ENCODE results near the gene DOCK6.

The DOCK6 gene

DNA sequence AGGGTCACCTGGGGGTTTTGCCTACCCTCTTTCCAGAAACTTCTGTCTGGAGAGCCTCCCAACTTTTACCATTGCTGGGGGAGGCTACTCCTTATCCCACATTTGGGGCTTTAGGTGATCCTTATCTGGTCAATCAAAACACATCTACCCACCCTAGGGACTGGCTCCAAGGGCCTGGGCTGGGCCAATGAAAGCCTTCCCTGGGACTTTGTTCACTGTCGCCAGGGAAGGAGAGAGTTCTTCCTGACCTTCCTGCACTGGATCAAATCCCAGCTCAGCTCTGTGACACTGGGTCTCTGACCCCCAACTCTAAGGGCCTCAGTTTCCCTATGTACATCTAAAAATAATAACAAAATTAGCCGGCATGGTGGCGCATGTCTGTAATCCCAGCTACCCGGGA, 11.1 kb downstream of the DOCK6 start:
- no peak overlapping the region for H3K4me3 ChIP-seq (ENCODE audit: low read depth, low read length)
- no peak for DNase-seq (ENCODE audit: low read depth)
- TF ChIP-seq, protein P1, sequence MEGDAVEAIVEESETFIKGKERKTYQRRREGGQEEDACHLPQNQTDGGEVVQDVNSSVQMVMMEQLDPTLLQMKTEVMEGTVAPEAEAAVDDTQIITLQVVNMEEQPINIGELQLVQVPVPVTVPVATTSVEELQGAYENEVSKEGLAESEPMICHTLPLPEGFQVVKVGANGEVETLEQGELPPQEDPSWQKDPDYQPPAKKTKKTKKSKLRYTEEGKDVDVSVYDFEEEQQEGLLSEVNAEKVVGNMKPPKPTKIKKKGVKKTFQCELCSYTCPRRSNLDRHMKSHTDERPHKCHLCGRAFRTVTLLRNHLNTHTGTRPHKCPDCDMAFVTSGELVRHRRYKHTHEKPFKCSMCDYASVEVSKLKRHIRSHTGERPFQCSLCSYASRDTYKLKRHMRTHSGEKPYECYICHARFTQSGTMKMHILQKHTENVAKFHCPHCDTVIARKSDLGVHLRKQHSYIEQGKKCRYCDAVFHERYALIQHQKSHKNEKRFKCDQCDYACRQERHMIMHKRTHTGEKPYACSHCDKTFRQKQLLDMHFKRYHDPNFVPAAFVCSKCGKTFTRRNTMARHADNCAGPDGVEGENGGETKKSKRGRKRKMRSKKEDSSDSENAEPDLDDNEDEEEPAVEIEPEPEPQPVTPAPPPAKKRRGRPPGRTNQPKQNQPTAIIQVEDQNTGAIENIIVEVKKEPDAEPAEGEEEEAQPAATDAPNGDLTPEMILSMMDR (IDR thresholded peaks at IDR 0.05; ENCODE audit: low read depth, low read length, missing control alignments), result no peak

DNA sequence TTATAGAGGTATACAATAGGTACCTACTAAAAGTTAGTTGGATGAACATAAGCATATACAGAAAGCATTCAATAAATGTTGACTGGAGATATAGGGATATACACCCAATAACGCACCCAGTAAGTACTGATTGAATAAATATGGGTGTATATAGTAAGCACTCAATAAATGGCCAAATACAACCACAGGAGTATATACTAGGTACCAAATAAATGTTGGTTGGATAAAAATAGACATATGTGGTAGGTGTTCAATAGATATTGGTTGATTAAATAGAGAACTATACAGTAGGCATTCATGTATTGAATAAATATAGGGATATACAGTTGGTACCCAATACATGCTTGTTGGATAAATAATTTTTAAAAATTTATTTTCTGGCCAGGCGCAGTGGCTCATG, 13.5 kb downstream of the DOCK6 start:
- TF ChIP-seq, protein P1 (IDR thresholded peaks at IDR 0.05; ENCODE audit: low read depth, low read length, missing control alignments), result no peak
- no peak for DNase-seq (ENCODE audit: low read depth)
- H3K4me3 ChIP-seq (ENCODE audit: low read depth, low read length), result no peak overlapping the region

DNA sequence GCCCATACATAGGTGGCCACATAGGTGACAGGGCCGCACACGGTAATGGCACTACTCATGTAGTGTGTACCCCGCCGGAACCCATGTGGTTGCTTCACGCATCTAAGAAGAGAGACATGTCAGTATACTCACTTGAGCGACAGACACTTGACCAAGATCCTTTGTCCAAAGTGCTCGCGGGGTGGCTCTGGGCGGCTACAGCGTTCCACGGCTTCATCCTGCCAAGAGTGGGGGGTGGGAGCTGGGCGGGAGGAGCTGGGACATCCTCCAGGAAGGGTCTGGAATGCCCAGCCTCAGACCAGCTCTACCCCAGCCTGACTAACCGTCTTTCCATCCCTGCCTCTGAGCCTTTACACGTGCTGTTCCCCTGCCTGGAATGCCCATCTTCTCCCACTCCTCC, 14.4 kb downstream of the DOCK6 start:
- no peak for DNase-seq (ENCODE audit: low read depth)
- H3K4me3 ChIP-seq (ENCODE audit: low read depth, low read length), result no peak overlapping the region
- TF ChIP-seq, protein P1 (IDR thresholded peaks at IDR 0.05; ENCODE audit: low read depth, low read length, missing control alignments), result no peak

DNA sequence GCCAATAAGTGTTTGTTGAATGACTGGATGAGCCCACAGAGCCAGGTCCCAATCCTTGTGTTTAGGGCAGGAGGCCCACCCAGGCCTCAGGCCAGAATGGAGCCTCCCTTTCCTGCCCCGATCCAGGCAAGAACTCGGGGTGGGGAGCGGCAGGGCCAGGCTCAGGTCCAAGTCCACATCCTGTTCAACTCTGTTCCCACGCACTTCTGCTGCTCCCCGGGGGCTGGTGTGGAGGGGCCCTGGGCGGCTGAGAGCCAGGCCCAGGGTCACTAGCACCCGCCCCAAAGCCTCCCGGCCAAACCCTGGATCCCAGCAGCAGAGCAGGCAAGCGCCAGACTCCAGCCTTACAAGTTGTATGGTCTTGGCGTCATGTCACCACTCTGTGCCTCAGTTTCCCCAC, 14.9 kb downstream of the DOCK6 start:
- no peak overlapping the region for H3K4me3 ChIP-seq (ENCODE audit: low read depth, low read length)
- TF ChIP-seq, protein P1 (IDR thresholded peaks at IDR 0.05; ENCODE audit: low read depth, low read length, missing control alignments), result no peak
- DNase-seq (ENCODE audit: low read depth), result no peak

DNA sequence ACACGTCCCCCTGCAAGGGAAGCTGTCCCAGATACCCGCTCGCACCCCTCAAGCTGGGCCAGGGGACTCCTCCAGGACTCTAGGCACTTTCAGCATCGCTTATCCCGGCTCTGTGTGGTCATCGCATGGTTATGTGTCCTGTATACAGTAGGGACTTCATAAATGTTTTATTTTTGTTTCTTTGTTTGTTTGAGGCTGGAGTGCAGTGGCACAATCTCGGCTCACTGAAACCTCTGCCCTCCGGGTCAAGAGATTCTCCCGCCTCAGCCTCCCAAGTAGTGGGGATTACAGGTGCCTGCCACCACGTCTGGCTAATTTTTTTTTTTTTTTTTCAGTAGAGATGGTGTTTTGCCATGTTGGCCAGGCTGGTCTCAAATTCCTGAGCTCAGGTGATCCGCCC, 15.4 kb downstream of the DOCK6 start:
- no peak for DNase-seq (ENCODE audit: low read depth)
- TF ChIP-seq, protein P1 (IDR thresholded peaks at IDR 0.05; ENCODE audit: low read depth, low read length, missing control alignments), result no peak
- H3K4me3 ChIP-seq (ENCODE audit: low read depth, low read length), result no peak overlapping the region

DNA sequence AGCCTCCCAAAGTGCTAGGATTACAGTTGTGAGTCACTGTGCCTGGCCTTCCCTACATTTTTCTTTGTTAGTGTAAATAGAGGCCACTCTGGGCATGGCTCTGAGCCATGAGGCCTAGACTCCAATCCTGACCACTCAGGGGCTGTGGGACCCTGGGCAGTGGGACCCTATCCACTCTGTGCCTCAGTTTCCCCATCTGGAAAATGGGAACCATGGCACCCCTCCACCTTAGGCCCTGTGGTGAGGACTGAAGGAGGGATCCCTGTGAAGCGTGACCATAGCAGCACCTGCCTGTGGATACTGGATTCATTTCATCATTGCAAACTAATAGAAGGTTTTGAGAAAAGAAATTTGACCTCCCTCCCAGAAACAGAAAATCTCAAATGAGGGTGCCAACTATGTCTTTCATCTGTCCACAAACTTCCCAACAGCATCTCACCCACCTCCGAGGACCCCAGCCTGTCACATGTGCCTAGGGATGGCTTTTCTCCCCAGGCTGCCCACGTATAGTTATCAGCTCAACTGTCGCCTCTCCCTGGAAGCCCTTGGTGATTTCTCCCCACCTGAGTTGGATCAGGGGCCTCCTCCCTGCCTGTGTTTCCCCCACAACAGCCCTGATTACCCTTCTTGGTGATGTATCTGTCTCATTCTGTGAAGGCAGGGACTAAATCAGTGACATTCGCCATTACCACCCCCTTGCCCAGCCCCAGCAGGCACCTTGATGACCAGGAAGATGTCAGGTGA, 17.3 kb downstream of the DOCK6 start:
- TF ChIP-seq, protein P1 (IDR thresholded peaks at IDR 0.05; ENCODE audit: low read depth, low read length, missing control alignments), result no peak
- no peak overlapping the region for H3K4me3 ChIP-seq (ENCODE audit: low read depth, low read length)
- no peak for DNase-seq (ENCODE audit: low read depth)

DNA sequence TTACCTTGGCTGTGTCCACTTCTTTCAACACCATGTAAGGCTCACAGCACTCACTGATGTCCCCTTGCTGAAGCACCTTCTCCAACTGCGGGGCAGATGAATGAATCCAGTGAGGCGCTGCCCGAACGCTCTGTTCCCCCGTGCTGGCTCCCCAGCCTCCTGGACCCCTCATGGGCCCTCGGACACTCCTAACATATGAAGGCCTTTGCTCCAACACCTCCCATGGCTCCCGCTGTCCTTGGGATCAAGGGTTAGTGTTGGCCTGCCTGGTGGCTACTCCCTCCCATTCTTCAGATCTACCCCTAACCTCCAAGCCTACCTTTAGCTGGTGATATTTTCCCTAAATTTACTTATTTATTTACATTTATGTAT, 18.5 kb downstream of the DOCK6 start:
- TF ChIP-seq, protein P1 (IDR thresholded peaks at IDR 0.05; ENCODE audit: low read depth, low read length, missing control alignments), result no peak
- no peak overlapping the region for H3K4me3 ChIP-seq (ENCODE audit: low read depth, low read length)

More for the DNA sequence above, 18.5 kb downstream of the DOCK6 start:
- no peak for DNase-seq (ENCODE audit: low read depth)

Measured in GM12864 (cell line).